ENCODE results near the gene PRKCZ. TPM values are rescaled to one million over a fixed set of nuclear protein-coding genes. Genes with fewer than 3 reads are reported as not detected.

PRKCZ gene
- total and polyA plus RNA-seq, 2 experiments from 2014 or later = 26.2 to 36.9 TPM

DNA sequence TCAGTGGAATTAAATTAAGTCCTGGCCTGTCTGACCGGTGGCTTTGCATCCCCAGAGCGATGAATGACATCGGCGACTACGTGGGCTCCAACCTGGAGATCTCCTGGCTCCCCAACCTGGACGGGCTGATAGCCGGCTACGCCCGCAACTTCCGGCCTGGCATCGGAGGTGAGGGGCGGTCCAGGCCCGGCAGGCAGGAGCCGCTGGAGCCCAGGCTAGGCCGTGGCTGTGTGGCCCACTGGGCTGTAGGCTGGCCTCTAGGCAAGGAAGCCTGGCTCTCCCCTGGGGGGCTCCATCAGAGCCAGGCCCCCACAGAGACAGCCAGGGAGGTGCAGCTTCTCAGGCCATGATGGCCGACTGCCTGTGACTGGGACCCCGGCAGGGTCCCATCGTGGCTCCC, 25.3 kb upstream of the PRKCZ start:
- peaks cover 23% of the 10 kb centered on the region for H3K27me3 Mint-ChIP-seq (ENCODE audit: insufficient read depth, low read depth, poor library complexity)

More for the DNA sequence above, 25.3 kb upstream of the PRKCZ start:
- H3K27ac Mint-ChIP-seq = no peak overlapping the region
- ATAC-seq (no peak), DNase-seq (ENCODE audit: low spot score) (no peak)
- Histone ChIP-seq H3K27me3 (ENCODE audit: insufficient read depth) (peaks cover 11% of the 10 kb centered on the region), H3K36me3 (ENCODE audit: insufficient read depth) (no peaks in the 10 kb centered on the region), H4K20me1 (replicated peaks; ENCODE audit: insufficient read depth) (no peaks in the 10 kb centered on the region), H3K4me1 (ENCODE audit: insufficient read depth) (no peaks in the 10 kb centered on the region), H3K79me2 (replicated peaks; ENCODE audit: insufficient read depth) (no peaks in the 10 kb centered on the region), H3F3A (replicated peaks; ENCODE audit: low read depth) (no peaks in the 10 kb centered on the region), H3K9me2 (ENCODE audit: insufficient read depth) (no peaks in the 10 kb centered on the region), H3K4me2 (no peak overlapping the region), H2AFZ (no peak overlapping the region), H3K4me3 (no peak overlapping the region), H3K27ac (ENCODE audit: low read depth) (no peak overlapping the region)
- no peaks in the 10 kb centered on the region for H3K4me1 Mint-ChIP-seq
- no peaks in the 10 kb centered on the region for H3K9me3 Mint-ChIP-seq
- H3K36me3 Mint-ChIP-seq (ENCODE audit: low read depth) = no peaks in the 10 kb centered on the region
- no peak for TF ChIP-seq ETS1 (IDR thresholded peaks at IDR 0.05)
- no peak for TF ChIP-seq ZNF114 (CRISPR knock-in tag; IDR thresholded peaks at IDR 0.05)
- no peak for TF ChIP-seq REST (IDR thresholded peaks at IDR 0.05; ENCODE audit: unreplicated experiment)
- no peak for TF ChIP-seq STAT1 (IDR thresholded peaks at IDR 0.05; ENCODE audit: unreplicated experiment)
- TF ChIP-seq JUNB (IDR thresholded peaks at IDR 0.05; ENCODE audit: unreplicated experiment) = no peak
- TF ChIP-seq, protein P1, sequence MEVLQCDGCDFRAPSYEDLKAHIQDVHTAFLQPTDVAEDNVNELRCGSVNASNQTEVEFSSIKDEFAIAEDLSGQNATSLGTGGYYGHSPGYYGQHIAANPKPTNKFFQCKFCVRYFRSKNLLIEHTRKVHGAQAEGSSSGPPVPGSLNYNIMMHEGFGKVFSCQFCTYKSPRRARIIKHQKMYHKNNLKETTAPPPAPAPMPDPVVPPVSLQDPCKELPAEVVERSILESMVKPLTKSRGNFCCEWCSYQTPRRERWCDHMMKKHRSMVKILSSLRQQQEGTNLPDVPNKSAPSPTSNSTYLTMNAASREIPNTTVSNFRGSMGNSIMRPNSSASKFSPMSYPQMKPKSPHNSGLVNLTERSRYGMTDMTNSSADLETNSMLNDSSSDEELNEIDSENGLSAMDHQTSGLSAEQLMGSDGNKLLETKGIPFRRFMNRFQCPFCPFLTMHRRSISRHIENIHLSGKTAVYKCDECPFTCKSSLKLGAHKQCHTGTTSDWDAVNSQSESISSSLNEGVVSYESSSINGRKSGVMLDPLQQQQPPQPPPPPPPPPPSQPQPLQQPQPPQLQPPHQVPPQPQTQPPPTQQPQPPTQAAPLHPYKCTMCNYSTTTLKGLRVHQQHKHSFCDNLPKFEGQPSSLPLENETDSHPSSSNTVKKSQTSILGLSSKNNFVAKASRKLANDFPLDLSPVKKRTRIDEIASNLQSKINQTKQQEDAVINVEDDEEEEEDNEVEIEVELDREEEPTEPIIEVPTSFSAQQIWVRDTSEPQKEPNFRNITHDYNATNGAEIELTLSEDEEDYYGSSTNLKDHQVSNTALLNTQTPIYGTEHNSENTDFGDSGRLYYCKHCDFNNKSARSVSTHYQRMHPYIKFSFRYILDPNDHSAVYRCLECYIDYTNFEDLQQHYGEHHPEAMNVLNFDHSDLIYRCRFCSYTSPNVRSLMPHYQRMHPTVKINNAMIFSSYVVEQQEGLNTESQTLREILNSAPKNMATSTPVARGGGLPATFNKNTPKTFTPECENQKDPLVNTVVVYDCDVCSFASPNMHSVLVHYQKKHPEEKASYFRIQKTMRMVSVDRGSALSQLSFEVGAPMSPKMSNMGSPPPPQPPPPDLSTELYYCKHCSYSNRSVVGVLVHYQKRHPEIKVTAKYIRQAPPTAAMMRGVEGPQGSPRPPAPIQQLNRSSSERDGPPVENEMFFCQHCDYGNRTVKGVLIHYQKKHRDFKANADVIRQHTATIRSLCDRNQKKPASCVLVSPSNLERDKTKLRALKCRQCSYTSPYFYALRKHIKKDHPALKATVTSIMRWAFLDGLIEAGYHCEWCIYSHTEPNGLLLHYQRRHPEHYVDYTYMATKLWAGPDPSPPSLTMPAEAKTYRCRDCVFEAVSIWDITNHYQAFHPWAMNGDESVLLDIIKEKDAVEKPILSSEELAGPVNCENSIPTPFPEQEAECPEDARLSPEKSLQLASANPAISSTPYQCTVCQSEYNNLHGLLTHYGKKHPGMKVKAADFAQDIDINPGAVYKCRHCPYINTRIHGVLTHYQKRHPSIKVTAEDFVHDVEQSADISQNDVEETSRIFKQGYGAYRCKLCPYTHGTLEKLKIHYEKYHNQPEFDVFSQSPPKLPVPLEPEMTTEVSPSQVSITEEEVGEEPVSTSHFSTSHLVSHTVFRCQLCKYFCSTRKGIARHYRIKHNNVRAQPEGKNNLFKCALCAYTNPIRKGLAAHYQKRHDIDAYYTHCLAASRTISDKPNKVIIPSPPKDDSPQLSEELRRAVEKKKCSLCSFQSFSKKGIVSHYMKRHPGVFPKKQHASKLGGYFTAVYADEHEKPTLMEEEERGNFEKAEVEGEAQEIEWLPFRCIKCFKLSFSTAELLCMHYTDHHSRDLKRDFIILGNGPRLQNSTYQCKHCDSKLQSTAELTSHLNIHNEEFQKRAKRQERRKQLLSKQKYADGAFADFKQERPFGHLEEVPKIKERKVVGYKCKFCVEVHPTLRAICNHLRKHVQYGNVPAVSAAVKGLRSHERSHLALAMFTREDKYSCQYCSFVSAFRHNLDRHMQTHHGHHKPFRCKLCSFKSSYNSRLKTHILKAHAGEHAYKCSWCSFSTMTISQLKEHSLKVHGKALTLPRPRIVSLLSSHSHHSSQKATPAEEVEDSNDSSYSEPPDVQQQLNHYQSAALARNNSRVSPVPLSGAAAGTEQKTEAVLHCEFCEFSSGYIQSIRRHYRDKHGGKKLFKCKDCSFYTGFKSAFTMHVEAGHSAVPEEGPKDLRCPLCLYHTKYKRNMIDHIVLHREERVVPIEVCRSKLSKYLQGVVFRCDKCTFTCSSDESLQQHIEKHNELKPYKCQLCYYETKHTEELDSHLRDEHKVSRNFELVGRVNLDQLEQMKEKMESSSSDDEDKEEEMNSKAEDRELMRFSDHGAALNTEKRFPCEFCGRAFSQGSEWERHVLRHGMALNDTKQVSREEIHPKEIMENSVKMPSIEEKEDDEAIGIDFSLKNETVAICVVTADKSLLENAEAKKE (CRISPR knock-in tag; IDR thresholded peaks at IDR 0.05) = no peak
- no peak for TF ChIP-seq NANOG (IDR thresholded peaks at IDR 0.05; ENCODE audit: borderline replicate concordance)
- no peak for TF ChIP-seq EZH2phosphoT487 (IDR thresholded peaks at IDR 0.05; ENCODE audit: unreplicated experiment)
- TF ChIP-seq CREB1 (CRISPR knock-in tag; IDR thresholded peaks at IDR 0.05; ENCODE audit: low read depth) = no peak
- TF ChIP-seq EZH2 (IDR thresholded peaks at IDR 0.05; ENCODE audit: low read depth, unreplicated experiment) = no peak
- no peak for TF ChIP-seq CTCF (conservative IDR thresholded peaks at IDR 0.05; ENCODE audit: low read depth in 2 of 2)
- no peak for TF ChIP-seq ZNF331 (CRISPR knock-in tag; IDR thresholded peaks at IDR 0.05; ENCODE audit: low read depth)
- TF ChIP-seq POLR2AphosphoS5 (IDR thresholded peaks at IDR 0.05; ENCODE audit: low read depth) = no peak
- no peak overlapping the region for H3K4me3 Mint-ChIP-seq
